IMR-90 (cell line): Measurements from ENCODE around the gene FAM168A. TPM values are rescaled to one million over a fixed set of nuclear protein-coding genes. Genes with fewer than 3 reads are reported as not detected.

Source experiments
- ATAC-seq: fragments of 200-7000 bp; cut with Tn5 transposase; 2 replicates; pipeline ENCODE4 v1.9.1; 2020; ENCODE audit warnings: low read depth, mild to moderate bottlenecking, moderate library complexity
- BruUV-seq: library from RNA; stranded (reverse); fragments of 400-500 nt; replicated peaks from 2 replicates; lab custom pipeline; 2021; lab: Mats Ljungman, UMichigan
- CTCF ChIA-PET: fragments of 300-600 bp; formaldehyde crosslinking; extraction: SDS; loops from one replicate; lab custom pipeline; 2021; ENCODE audit warnings: antibody characterized with exemption; lab: Yijun Ruan, JAX
- POLR2A ChIA-PET: fragments of 300-600 bp; sonication (Branson Sonifier 250); formaldehyde crosslinking; loops from one replicate; lab custom pipeline; 2022; ENCODE audit warnings: antibody characterized with exemption; ENCODE audit not compliant: unreplicated experiment; lab: Charles Lee
- DNase-seq: peaks from one replicate; pipeline ENCODE4 v3.0.0; 2013
- H2AFZ ChIP-seq: replicated peaks from 2 replicates; pipeline ENCODE3; 2013; ENCODE audit warnings: low read length, mild to moderate bottlenecking; ENCODE audit not compliant: poor library complexity
- H2AK5ac ChIP-seq: 2 replicates; pipeline ENCODE4 v1.6.1; 2013; ENCODE audit warnings: low read depth, low read length, inconsistent platforms
- H2AK9ac ChIP-seq: replicated peaks from 2 replicates; pipeline ENCODE3; 2013; ENCODE audit warnings: mild to moderate bottlenecking, low read depth, low read length, moderate library complexity; ENCODE audit not compliant: poor library complexity
- H2BK120ac ChIP-seq: 2 replicates; pipeline ENCODE4 v1.6.1; 2013; ENCODE audit warnings: low read depth, low read length, inconsistent platforms
- H2BK15ac ChIP-seq: 3 replicates; pipeline ENCODE4 v1.6.1; 2013; ENCODE audit warnings: low read depth, low read length, inconsistent platforms
- H2BK20ac ChIP-seq: 2 replicates; pipeline ENCODE4 v1.6.1; 2013; ENCODE audit warnings: low read depth, mild to moderate bottlenecking, inconsistent platforms, low read length, moderate library complexity
- H2BK5ac ChIP-seq: 2 replicates; pipeline ENCODE4 v1.6.1; 2013; ENCODE audit warnings: mild to moderate bottlenecking, low read depth, low read length, inconsistent platforms; ENCODE audit not compliant: poor library complexity, severe bottlenecking
- H3K14ac ChIP-seq: replicated peaks from 2 replicates; pipeline ENCODE4 v1.6.1; 2013; ENCODE audit warnings: low read depth, low read length, inconsistent platforms
- H3K18ac ChIP-seq: 2 replicates; pipeline ENCODE4 v1.6.1; 2013; ENCODE audit warnings: low read depth, low read length, control low read depth
- H3K23ac ChIP-seq: 2 replicates; pipeline ENCODE4 v1.6.1; 2013; ENCODE audit warnings: low read depth, low read length, inconsistent platforms
- H3K27ac ChIP-seq: 2 replicates; pipeline ENCODE4 v1.5.1; 2013; ENCODE audit warnings: mild to moderate bottlenecking, control low read depth, low read length; ENCODE audit not compliant: insufficient read depth
- H3K27me3 ChIP-seq: 2 replicates; pipeline ENCODE4 v1.6.1; 2013; ENCODE audit warnings: low read length; ENCODE audit not compliant: control insufficient read depth, insufficient read depth
- H3K36me3 ChIP-seq: 2 replicates; pipeline ENCODE4 v1.6.1; 2013; ENCODE audit warnings: low read length, mixed read lengths; ENCODE audit not compliant: control insufficient read depth, insufficient read depth
- H3K4ac ChIP-seq: 2 replicates; pipeline ENCODE4 v1.6.1; 2013; ENCODE audit warnings: low read depth, low read length, inconsistent platforms
- H3K4me1 ChIP-seq: 2 replicates; pipeline ENCODE4 v1.6.1; 2013; ENCODE audit warnings: low read length, mixed read lengths; ENCODE audit not compliant: control insufficient read depth, insufficient read depth
- H3K4me2 ChIP-seq: 2 replicates; pipeline ENCODE4 v1.6.1; 2013; ENCODE audit warnings: low read depth, mild to moderate bottlenecking, control low read depth, low read length, moderate library complexity
- H3K4me3 ChIP-seq: 2 replicates; pipeline ENCODE4 v1.5.1; 2013; ENCODE audit warnings: low read depth, mild to moderate bottlenecking, control low read depth, low read length, moderate library complexity; ENCODE audit not compliant: insufficient read depth
- H3K56ac ChIP-seq: 2 replicates; pipeline ENCODE4 v1.6.1; 2013; ENCODE audit warnings: low read length, inconsistent platforms; ENCODE audit not compliant: insufficient read depth; ENCODE audit errors: extremely low read depth
- H3K79me1 ChIP-seq, 2 experiments: 2 replicates each; pipeline ENCODE4 v1.6.1; 2013; ENCODE audit warnings: low read length in 2 of 2, inconsistent platforms in 1 of 2, low read depth in 1 of 2
- H3K9ac ChIP-seq: 2 replicates; pipeline ENCODE4 v1.6.1; 2013; ENCODE audit warnings: low read depth, low read length, control low read depth
- H3K9me1 ChIP-seq: 2 replicates; pipeline ENCODE4 v1.6.1; 2013; ENCODE audit warnings: low read length, inconsistent platforms; ENCODE audit not compliant: insufficient read depth
- H3K9me3 ChIP-seq: 2 replicates; pipeline ENCODE4 v1.6.1; 2013; ENCODE audit warnings: low read length; ENCODE audit not compliant: control insufficient read depth, insufficient read depth
- H4K20me1 ChIP-seq: 2 replicates; pipeline ENCODE4 v1.6.1; 2013; ENCODE audit warnings: low read length, inconsistent platforms; ENCODE audit not compliant: insufficient read depth
- H4K5ac ChIP-seq: 2 replicates; pipeline ENCODE4 v1.6.1; 2013; ENCODE audit warnings: mild to moderate bottlenecking, low read depth, low read length, control low read depth
- H4K8ac ChIP-seq, 2 experiments: 2 replicates each; pipeline ENCODE4 v1.6.1; 2013; ENCODE audit warnings: low read depth in 2 of 2, low read length in 2 of 2, control low read depth in 1 of 2, inconsistent platforms in 1 of 2
- H4K91ac ChIP-seq: 2 replicates; pipeline ENCODE4 v1.6.1; 2013; ENCODE audit warnings: low read depth, low read length, inconsistent platforms; ENCODE audit not compliant: insufficient read depth
- BHLHE40 ChIP-seq: fragments of 150-350 bp; IDR thresholded peaks from 2 replicates; pipeline ENCODE4 v1.6.1; 2016; ENCODE audit warnings: mild to moderate bottlenecking, low read depth, low read length
- CEBPB ChIP-seq: IDR thresholded peaks from 2 replicates; pipeline ENCODE4 v1.6.1; 2012; ENCODE audit warnings: low read depth, low read length, improper control_type of control experiment
- CHD1 ChIP-seq: IDR thresholded peaks from 2 replicates; pipeline ENCODE4 v1.6.1; 2012; ENCODE audit warnings: low read depth, low read length, improper control_type of control experiment
- FOS ChIP-seq: fragments of 150-350 bp; IDR thresholded peaks from 2 replicates; pipeline ENCODE4 v1.6.1; 2016; ENCODE audit warnings: low read depth, low read length
- MAFK ChIP-seq: IDR thresholded peaks from 2 replicates; pipeline ENCODE4 v1.6.1; 2012; ENCODE audit warnings: low read depth, low read length, improper control_type of control experiment
- MAZ ChIP-seq: IDR thresholded peaks from 2 replicates; pipeline ENCODE4 v1.6.1; 2012; ENCODE audit warnings: low read depth, mild to moderate bottlenecking, low read length, improper control_type of control experiment, moderate library complexity, borderline replicate concordance
- MXI1 ChIP-seq: IDR thresholded peaks from 2 replicates; pipeline ENCODE4 v1.6.1; 2012; ENCODE audit warnings: low read depth, mild to moderate bottlenecking, low read length, moderate library complexity, borderline replicate concordance
- POLR2A ChIP-seq: IDR thresholded peaks from 2 replicates; pipeline ENCODE4 v1.6.1; 2012; ENCODE audit warnings: mild to moderate bottlenecking, low read depth, low read length
- RFX5 ChIP-seq: IDR thresholded peaks from 2 replicates; pipeline ENCODE4 v1.8.0; 2012; ENCODE audit warnings: low read depth, mild to moderate bottlenecking, low read length, moderate library complexity
- WGBS, 2 experiments: methylation state at CpG; one replicate each; pipeline versions ENCODE4 v1.1.5 to v1.1.7; 2013; ENCODE audit warnings: missing lambda C conversion rate in 2 of 2; ENCODE audit not compliant: insufficient read length in 1 of 2; ENCODE audit errors: extremely low coverage in 2 of 2; 5-methylcytosine and 5-hydroxymethylcytosine counted together
- dilution Hi-C: fragments of 300-500 bp; cut with HindIII; formaldehyde crosslinking; loops from one replicate; pipeline ENCODE4 v1.14.3; 2018; ENCODE audit warnings: low sequenced_read_pairs; ENCODE audit not compliant: unreplicated experiment
- in situ Hi-C: fragments of 300-500 bp; cut with MboI; formaldehyde crosslinking; loops from 3 replicates; pipeline ENCODE4 v1.14.3; 2019; ENCODE audit warnings: low sequenced_read_pairs, inconsistent platforms, mixed read lengths
- intact Hi-C: fragments of 100-400 bp; cut with micrococcal nuclease; formaldehyde crosslinking; loops from 2 replicates; pipeline ENCODE4 v1.10.0; 2022
- polyA plus RNA-seq, 3 experiments: library from polyadenylated mRNA; depleted of rRNA; stranded (reverse); fragments of >200 nt; gene quantifications; 2 replicates each; pipeline ENCODE4 v1.2.3, GENCODE V29; 2012; ENCODE audit warnings: low replicate concordance in 1 of 3
- total RNA-seq: library from RNA; depleted of rRNA; stranded (reverse); fragments of >200 nt; gene quantifications from 2 replicates; pipeline ENCODE4 v1.2.3, GENCODE V29; 2012
- TF ChIP-seq, protein P1 (sequence below): fragments of 150-350 bp; IDR thresholded peaks from 2 replicates; pipeline ENCODE4 v1.6.1; 2016; ENCODE audit warnings: low read depth, mild to moderate bottlenecking, low read length, moderate library complexity, borderline replicate concordance
- TF ChIP-seq, protein P2 (sequence below): conservative IDR thresholded peaks from 2 replicates; pipeline ENCODE4 v1.5.1; 2012; ENCODE audit warnings: mild to moderate bottlenecking, low read depth, low read length, improper control_type of control experiment

Gene FAM168A
- total and polyA plus RNA-seq, 2 of the 4 experiments (the other 2 are of a cell fraction) = 13.1 to 22.8 TPM

DNA sequence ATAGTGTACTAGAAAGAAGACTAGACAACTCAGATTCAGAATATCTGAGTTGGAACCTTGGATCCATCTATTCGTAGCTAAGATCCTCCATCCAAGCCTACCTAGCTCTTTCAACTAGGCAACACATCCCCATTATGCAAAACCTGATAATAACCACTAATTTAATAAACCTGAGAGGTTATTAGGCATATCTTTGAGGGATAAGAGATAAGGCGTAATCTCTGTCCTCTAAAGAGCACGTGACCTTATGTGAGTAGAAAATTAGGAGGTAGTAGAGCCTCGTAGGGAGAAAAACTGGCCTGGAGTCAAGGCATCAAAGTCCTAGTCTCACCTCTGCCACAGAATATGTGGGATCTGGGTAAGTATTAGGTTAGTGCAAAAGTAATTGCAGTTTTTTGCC lies 87.8 kb downstream of the FAM168A start:
- H3K23ac ChIP-seq = no peak overlapping the region
- no peak overlapping the region for H3K18ac ChIP-seq
- no peak overlapping the region for H2AK9ac ChIP-seq
- no peak overlapping the region for H3K14ac ChIP-seq
- no peak overlapping the region for H3K56ac ChIP-seq
- H3K4ac ChIP-seq = no peak overlapping the region
- no peaks in the 10 kb centered on the region for H3K27me3 ChIP-seq
- H3K4me3 ChIP-seq = no peak overlapping the region
- no TSS peak for BruUV-seq
- DNase-seq (no peak), ATAC-seq (no peak)
- no peak overlapping the region for H2BK5ac ChIP-seq
- intact Hi-C loops (no loop called here), dilution Hi-C loops (no loop called here), in situ Hi-C loops (no loop called here)
- no peak overlapping the region for H3K27ac ChIP-seq
- no peak overlapping the region for H4K5ac ChIP-seq
- H3K79me1 ChIP-seq = peaks cover 21 to 38% of the 10 kb centered on the region in 2 experiments
- H3K4me1 ChIP-seq = peaks cover 3% of the 10 kb centered on the region; the same call in 1 of the 2 replicates
- H3K36me3 ChIP-seq = no peaks in the 10 kb centered on the region
- CTCF ChIA-PET = no interaction called here
- no peak overlapping the region for H3K4me2 ChIP-seq
- peaks cover 6% of the 10 kb centered on the region for H3K9me1 ChIP-seq
- no peak overlapping the region for H2BK15ac ChIP-seq
- H2BK20ac ChIP-seq = no peak overlapping the region
- H3K9ac ChIP-seq = no peak overlapping the region
- TF ChIP-seq CHD1 = no peak
- no peak for TF ChIP-seq MXI1
- TF ChIP-seq, protein P1, sequence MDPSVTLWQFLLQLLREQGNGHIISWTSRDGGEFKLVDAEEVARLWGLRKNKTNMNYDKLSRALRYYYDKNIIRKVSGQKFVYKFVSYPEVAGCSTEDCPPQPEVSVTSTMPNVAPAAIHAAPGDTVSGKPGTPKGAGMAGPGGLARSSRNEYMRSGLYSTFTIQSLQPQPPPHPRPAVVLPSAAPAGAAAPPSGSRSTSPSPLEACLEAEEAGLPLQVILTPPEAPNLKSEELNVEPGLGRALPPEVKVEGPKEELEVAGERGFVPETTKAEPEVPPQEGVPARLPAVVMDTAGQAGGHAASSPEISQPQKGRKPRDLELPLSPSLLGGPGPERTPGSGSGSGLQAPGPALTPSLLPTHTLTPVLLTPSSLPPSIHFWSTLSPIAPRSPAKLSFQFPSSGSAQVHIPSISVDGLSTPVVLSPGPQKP = no peak
- TF ChIP-seq POLR2A = no peak
- no peak for TF ChIP-seq MAFK
- TF ChIP-seq CEBPB = no peak
- TF ChIP-seq MAZ = no peak
- TF ChIP-seq FOS = no peak
- TF ChIP-seq, protein P2, sequence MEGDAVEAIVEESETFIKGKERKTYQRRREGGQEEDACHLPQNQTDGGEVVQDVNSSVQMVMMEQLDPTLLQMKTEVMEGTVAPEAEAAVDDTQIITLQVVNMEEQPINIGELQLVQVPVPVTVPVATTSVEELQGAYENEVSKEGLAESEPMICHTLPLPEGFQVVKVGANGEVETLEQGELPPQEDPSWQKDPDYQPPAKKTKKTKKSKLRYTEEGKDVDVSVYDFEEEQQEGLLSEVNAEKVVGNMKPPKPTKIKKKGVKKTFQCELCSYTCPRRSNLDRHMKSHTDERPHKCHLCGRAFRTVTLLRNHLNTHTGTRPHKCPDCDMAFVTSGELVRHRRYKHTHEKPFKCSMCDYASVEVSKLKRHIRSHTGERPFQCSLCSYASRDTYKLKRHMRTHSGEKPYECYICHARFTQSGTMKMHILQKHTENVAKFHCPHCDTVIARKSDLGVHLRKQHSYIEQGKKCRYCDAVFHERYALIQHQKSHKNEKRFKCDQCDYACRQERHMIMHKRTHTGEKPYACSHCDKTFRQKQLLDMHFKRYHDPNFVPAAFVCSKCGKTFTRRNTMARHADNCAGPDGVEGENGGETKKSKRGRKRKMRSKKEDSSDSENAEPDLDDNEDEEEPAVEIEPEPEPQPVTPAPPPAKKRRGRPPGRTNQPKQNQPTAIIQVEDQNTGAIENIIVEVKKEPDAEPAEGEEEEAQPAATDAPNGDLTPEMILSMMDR = no peak
- no peak for TF ChIP-seq BHLHE40
- no peak for TF ChIP-seq RFX5
- H4K91ac ChIP-seq = no peak overlapping the region
- no peaks in the 10 kb centered on the region for H3K9me3 ChIP-seq
- POLR2A ChIA-PET = interaction anchor here (0.5 kb wide), 1 partner anchor 19 kb away, joined by 3 read pairs; no protein-coding TSS in a partner anchor
- H2AFZ ChIP-seq = no peak overlapping the region
- peaks cover 5% of the 10 kb centered on the region; the same call in 1 of the 2 replicates for H4K20me1 ChIP-seq
- H2AK5ac ChIP-seq = no peak overlapping the region
- no peak overlapping the region for H2BK120ac ChIP-seq
- WGBS, 2 experiments = 100% methylated on average over 2 of the region's 4 CpGs; no CpG with 5 or more reads in 1 of the 2 experiments
- no peak overlapping the region for H4K8ac ChIP-seq
